T-helper 2 cell treated with Interferon-gamma antibody and Interleukin-4, amounts not matched to agents 5 μg/mL and 100 μg/mL, for 36 hours (primary cell): ENCODE data around the gene PROCA1.
A peak's percentile ranks its signal among the peaks of the same experiment; 100 is the strongest.
"Not testable (repeated sequence)": the region's sequence is repeated elsewhere in the genome, so short reads cannot be mapped to it uniquely, and the experiment has no call there.

Source experiments
- DNase-seq: peaks from one replicate; pipeline ENCODE4 v3.0.0; 2021; ENCODE audit warnings: low spot score
- H3K27ac Mint-ChIP-seq: one replicate; pipeline ENCODE4 v1.8.0; 2021; ENCODE audit warnings: mild to moderate bottlenecking, mixed read lengths
- H3K27me3 Mint-ChIP-seq: one replicate; pipeline ENCODE4 v1.8.0; 2021; ENCODE audit warnings: low read depth, mixed read lengths
- H3K36me3 Mint-ChIP-seq: one replicate; pipeline ENCODE4 v1.8.0; 2021; ENCODE audit warnings: low read depth, mixed read lengths
- H3K4me1 Mint-ChIP-seq: one replicate; pipeline ENCODE4 v1.8.0; 2021; ENCODE audit warnings: low read depth, mixed read lengths
- H3K4me3 Mint-ChIP-seq: one replicate; pipeline ENCODE4 v1.8.0; 2022; ENCODE audit warnings: mild to moderate bottlenecking, moderate library complexity, mixed read lengths
- H3K9me3 Mint-ChIP-seq: one replicate; pipeline ENCODE4 v1.8.0; 2021; ENCODE audit warnings: mixed read lengths

PROCA1 gene

GRCh38 chr17:28723836-28724499, 12.3 kb upstream of the PROCA1 start:
- H3K27ac Mint-ChIP-seq, result peak overlapping the region; percentile 85
- H3K9me3 Mint-ChIP-seq, H3K27me3 Mint-ChIP-seq, DNase-seq: not testable (repeated sequence)
- H3K4me3 Mint-ChIP-seq, result peak overlapping the region; percentile 88
- H3K36me3 Mint-ChIP-seq, result peaks cover 51% of the 10 kb centered on the region
- peaks cover 48% of the 10 kb centered on the region for H3K4me1 Mint-ChIP-seq

GRCh38 chr17:28723159-28723835, 11.6 kb upstream of the PROCA1 start:
- Mint-ChIP-seq H3K4me3 (no peak overlapping the region), H3K36me3 (peaks cover 51% of the 10 kb centered on the region), H3K4me1 (peaks cover 51% of the 10 kb centered on the region), H3K9me3 (no peaks in the 10 kb centered on the region), H3K27me3 (peaks cover 6% of the 10 kb centered on the region), H3K27ac (peak overlapping the region; percentile 36)
- DNase-seq, result no peak

- peaks cover 11% of the 10 kb centered on the region for H3K27me3 Mint-ChIP-seq
- H3K9me3 Mint-ChIP-seq, result no peaks in the 10 kb centered on the region
- DNase-seq, result no peak
- H3K4me3 Mint-ChIP-seq, result peak overlapping the region; percentile 98
- peaks cover 50% of the 10 kb centered on the region for H3K4me1 Mint-ChIP-seq
- H3K27ac Mint-ChIP-seq, result peak overlapping the region; percentile 41
- H3K36me3 Mint-ChIP-seq, result peaks cover 51% of the 10 kb centered on the region
Observed at GRCh38 chr17:28722417-28723158, 10.9 kb upstream of the PROCA1 start.

GRCh38 chr17:28720997-28721329, 9.3 kb upstream of the PROCA1 start:
- Mint-ChIP-seq H3K4me3 (peak overlapping the region; percentile 98), H3K27ac (peak overlapping the region; percentile 97), H3K36me3 (peaks cover 51% of the 10 kb centered on the region), H3K4me1 (peaks cover 44% of the 10 kb centered on the region), H3K27me3 (peaks cover 16% of the 10 kb centered on the region)
- DNase-seq, H3K9me3 Mint-ChIP-seq: not testable (repeated sequence)

- H3K4me1 Mint-ChIP-seq, result peaks cover 42% of the 10 kb centered on the region
- H3K36me3 Mint-ChIP-seq, result peaks cover 50% of the 10 kb centered on the region
- H3K9me3 Mint-ChIP-seq, result no peaks in the 10 kb centered on the region
- DNase-seq, result no peak
- H3K27ac Mint-ChIP-seq, result peak overlapping the region; percentile 97
- H3K27me3 Mint-ChIP-seq, result peaks cover 21% of the 10 kb centered on the region
- H3K4me3 Mint-ChIP-seq, result peak overlapping the region; percentile 98
Observed at GRCh38 chr17:28720247-28720996, 8.7 kb upstream of the PROCA1 start.

GRCh38 chr17:28719021-28719433, 7.3 kb upstream of the PROCA1 start:
- no peaks in the 10 kb centered on the region for H3K9me3 Mint-ChIP-seq
- peaks cover 29% of the 10 kb centered on the region for H3K27me3 Mint-ChIP-seq
- peak overlapping the region; percentile 98 for H3K4me3 Mint-ChIP-seq
- peaks cover 29% of the 10 kb centered on the region for H3K4me1 Mint-ChIP-seq
- DNase-seq, result no peak
- peaks cover 37% of the 10 kb centered on the region for H3K36me3 Mint-ChIP-seq
- peak overlapping the region; percentile 97 for H3K27ac Mint-ChIP-seq

- no peak for DNase-seq
- Mint-ChIP-seq H3K9me3 (no peaks in the 10 kb centered on the region), H3K36me3 (peaks cover 35% of the 10 kb centered on the region), H3K4me3 (peak overlapping the region; percentile 74), H3K4me1 (peaks cover 27% of the 10 kb centered on the region), H3K27me3 (peaks cover 29% of the 10 kb centered on the region), H3K27ac (peak overlapping the region; percentile 74)
Observed at GRCh38 chr17:28718333-28719020, 6.8 kb upstream of the PROCA1 start.

- H3K4me1 Mint-ChIP-seq, result peaks cover 22% of the 10 kb centered on the region
- H3K9me3 Mint-ChIP-seq, result no peaks in the 10 kb centered on the region
- H3K4me3 Mint-ChIP-seq, result peak within 1 kb of the TSS; percentile 74
- H3K27me3 Mint-ChIP-seq, result peaks cover 29% of the 10 kb centered on the region
- peak within 1 kb of the TSS; percentile 74 for H3K27ac Mint-ChIP-seq
- no peak for DNase-seq
- peaks cover 29% of the 10 kb centered on the region for H3K36me3 Mint-ChIP-seq
Observed at GRCh38 chr17:28717578-28718332, 6.1 kb upstream of the PROCA1 start, which contains the start of gene RAB34. RAB34 (minus strand) TSS chr17:28717868; CDS start chr17:28717266, 602 bp downstream.

- Mint-ChIP-seq H3K4me1 (peaks cover 25% of the 10 kb centered on the region), H3K27ac (no peak overlapping the region), H3K4me3 (no peak overlapping the region), H3K27me3 (peaks cover 29% of the 10 kb centered on the region), H3K9me3 (no peaks in the 10 kb centered on the region), H3K36me3 (peaks cover 21% of the 10 kb centered on the region)
- no peak for DNase-seq
Observed at GRCh38 chr17:28716740-28717577, 5.3 kb upstream of the PROCA1 start.

GRCh38 chr17:28715217-28715616, 3.5 kb upstream of the PROCA1 start:
- Mint-ChIP-seq H3K27me3 (peaks cover 29% of the 10 kb centered on the region), H3K9me3 (no peaks in the 10 kb centered on the region), H3K4me1 (peaks cover 26% of the 10 kb centered on the region), H3K4me3 (no peak overlapping the region), H3K36me3 (peaks cover 7% of the 10 kb centered on the region), H3K27ac (no peak overlapping the region)
- DNase-seq, result no peak

GRCh38 chr17:28714281-28714680, 2.6 kb upstream of the PROCA1 start:
- DNase-seq, result no peak
- Mint-ChIP-seq H3K27ac (no peak overlapping the region), H3K4me1 (peaks cover 23% of the 10 kb centered on the region), H3K4me3 (no peak overlapping the region), H3K9me3 (no peaks in the 10 kb centered on the region), H3K27me3 (peaks cover 27% of the 10 kb centered on the region), H3K36me3 (peaks cover under 1% of the 10 kb centered on the region)
